Measurements from ENCODE around the gene JCAD.

JCAD gene

GRCh38 chr10:30079408-30079807 is 20.0 kb upstream of the JCAD start:
- no peak for TF ChIP-seq CTCF (IDR thresholded peaks at IDR 0.05; ENCODE audit: insufficient read depth, low read length, poor library complexity, severe bottlenecking)
- Histone ChIP-seq H3K36me3 (ENCODE audit: control insufficient read depth, insufficient read depth, low read length) (no peaks in the 10 kb centered on the region), H3K4me3 (replicated peaks; ENCODE audit: low read depth, low read length) (no peak overlapping the region), H3K27me3 (replicated peaks; ENCODE audit: control insufficient read depth, insufficient read depth, low read length) (no peaks in the 10 kb centered on the region; the same call in 1 of the 2 replicates)
- DNase-seq (ENCODE audit: extremely low read depth, insufficient read length) = no peak

- Histone ChIP-seq H3K27me3 (replicated peaks; ENCODE audit: control insufficient read depth, insufficient read depth, low read length) (no peaks in the 10 kb centered on the region; the same call in 1 of the 2 replicates), H3K36me3 (ENCODE audit: control insufficient read depth, insufficient read depth, low read length) (no peaks in the 10 kb centered on the region), H3K4me3 (replicated peaks; ENCODE audit: low read depth, low read length) (no peak overlapping the region)
- DNase-seq (ENCODE audit: extremely low read depth, insufficient read length) = no peak
- TF ChIP-seq CTCF (IDR thresholded peaks at IDR 0.05; ENCODE audit: insufficient read depth, low read length, poor library complexity, severe bottlenecking) = no peak
Measured at GRCh38 chr10:30075481-30075880, 16.1 kb upstream of the JCAD start.

GRCh38 chr10:30074933-30075332 is 15.5 kb upstream of the JCAD start:
- H3K27me3 ChIP-seq (replicated peaks; ENCODE audit: control insufficient read depth, insufficient read depth, low read length) = no peaks in the 10 kb centered on the region; the same call in 1 of the 2 replicates

GRCh38 chr10:30074090-30074489 is 14.7 kb upstream of the JCAD start:
- Histone ChIP-seq H3K36me3 (ENCODE audit: control insufficient read depth, insufficient read depth, low read length) (no peaks in the 10 kb centered on the region), H3K27me3 (replicated peaks; ENCODE audit: control insufficient read depth, insufficient read depth, low read length) (no peaks in the 10 kb centered on the region; the same call in 1 of the 2 replicates), H3K4me3 (replicated peaks; ENCODE audit: low read depth, low read length) (no peak overlapping the region)
- no peak for DNase-seq (ENCODE audit: extremely low read depth, insufficient read length)
- no peak for TF ChIP-seq CTCF (IDR thresholded peaks at IDR 0.05; ENCODE audit: insufficient read depth, low read length, poor library complexity, severe bottlenecking)

More at GRCh38 chr10:30074933-30075332, 15.5 kb upstream of the JCAD start:
- no peak overlapping the region for H3K4me3 ChIP-seq (replicated peaks; ENCODE audit: low read depth, low read length)
- no peaks in the 10 kb centered on the region for H3K36me3 ChIP-seq (ENCODE audit: control insufficient read depth, insufficient read depth, low read length)
- DNase-seq (ENCODE audit: extremely low read depth, insufficient read length) = no peak
- TF ChIP-seq CTCF (IDR thresholded peaks at IDR 0.05; ENCODE audit: insufficient read depth, low read length, poor library complexity, severe bottlenecking) = no peak

GRCh38 chr10:30073767-30074060 is 14.3 kb upstream of the JCAD start:
- H3K36me3 ChIP-seq (ENCODE audit: control insufficient read depth, insufficient read depth, low read length) = no peaks in the 10 kb centered on the region
- DNase-seq (ENCODE audit: extremely low read depth, insufficient read length) = no peak
- H3K27me3 ChIP-seq (replicated peaks; ENCODE audit: control insufficient read depth, insufficient read depth, low read length) = no peaks in the 10 kb centered on the region; the same call in 1 of the 2 replicates
- no peak for TF ChIP-seq CTCF (IDR thresholded peaks at IDR 0.05; ENCODE audit: insufficient read depth, low read length, poor library complexity, severe bottlenecking)
- no peak overlapping the region for H3K4me3 ChIP-seq (replicated peaks; ENCODE audit: low read depth, low read length)
